NCI-H2029 (cell line): ENCODE measurements around the gene PLEKHA5.
A peak's percentile ranks its signal among the peaks of the same experiment; 100 is the strongest.

Source experiments
- DNase-seq: peaks from one replicate; lab custom pipeline; 2025; lab: John Stamatoyannopoulos, UW

Gene PLEKHA5

DNA sequence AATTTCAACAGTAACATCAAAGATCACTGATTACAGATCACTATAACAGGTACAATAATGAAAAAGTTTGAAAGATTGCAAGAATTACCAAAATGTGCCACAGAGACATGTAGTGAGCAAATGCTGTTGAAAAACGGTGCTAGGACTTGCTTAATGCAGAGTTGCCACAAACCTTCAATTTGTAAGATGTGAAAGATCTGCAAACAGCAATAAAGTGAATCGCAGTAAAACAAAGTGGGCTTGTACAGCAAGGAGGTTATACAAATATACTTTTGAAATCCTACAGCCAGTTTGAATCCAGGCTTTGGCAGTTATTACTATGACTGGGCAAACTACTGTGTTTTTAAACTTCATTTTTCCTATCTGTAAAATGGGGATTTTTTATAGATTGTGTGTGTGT, 1.0 kb upstream of the PLEKHA5 start:
- DNase-seq, result no peak

DNA sequence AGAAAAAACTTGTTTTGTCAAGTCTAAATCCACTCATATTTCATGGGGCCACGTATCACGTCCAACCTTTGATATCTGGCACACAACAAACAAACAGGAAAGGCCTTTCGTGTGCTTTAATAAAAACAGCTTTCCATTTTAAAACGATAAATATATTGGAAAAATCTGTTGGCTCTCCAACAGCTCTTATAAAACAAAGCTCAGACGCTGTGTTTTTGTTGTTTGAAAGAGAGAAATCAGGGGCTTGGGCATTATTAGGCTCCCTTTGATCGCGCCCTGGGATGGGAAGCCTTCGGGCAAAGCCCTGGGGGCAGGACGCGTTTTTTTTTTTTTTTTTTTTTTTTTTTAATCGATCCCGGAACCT, 429 bp upstream of the PLEKHA5 start:
- no peak for DNase-seq

- peak; percentile 14 for DNase-seq
Measured at GRCh38 chr12:19130224-19131024, 891 bp downstream of the PLEKHA5 start.

- DNase-seq, result no peak
Measured at GRCh38 chr12:19131025-19131444, 1.5 kb downstream of the PLEKHA5 start.

DNA sequence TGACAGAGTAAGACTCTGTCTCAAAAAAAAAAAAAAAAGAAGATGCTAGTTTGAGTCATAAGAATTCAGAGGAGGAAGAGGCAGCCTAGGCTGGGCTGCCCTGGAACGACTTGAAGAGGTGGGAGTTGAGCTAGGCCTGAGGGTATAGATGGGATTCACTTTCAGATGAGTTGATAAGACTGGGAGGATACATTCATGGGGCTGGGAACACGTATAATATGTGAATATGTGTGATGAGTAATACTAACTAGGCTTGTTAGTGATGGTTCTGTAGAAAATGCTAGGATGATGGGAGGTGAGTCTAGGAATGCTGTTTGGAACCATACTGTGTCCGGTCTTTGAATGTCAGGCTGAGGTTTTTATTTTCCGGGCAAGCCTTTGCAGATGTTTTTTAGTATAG, 9.0 kb downstream of the PLEKHA5 start:
- no peak for DNase-seq

GRCh38 chr12:19138956-19139355, 9.4 kb downstream of the PLEKHA5 start:
- DNase-seq, result no peak

GRCh38 chr12:19139615-19140194, 10.2 kb downstream of the PLEKHA5 start:
- no peak for DNase-seq

DNA sequence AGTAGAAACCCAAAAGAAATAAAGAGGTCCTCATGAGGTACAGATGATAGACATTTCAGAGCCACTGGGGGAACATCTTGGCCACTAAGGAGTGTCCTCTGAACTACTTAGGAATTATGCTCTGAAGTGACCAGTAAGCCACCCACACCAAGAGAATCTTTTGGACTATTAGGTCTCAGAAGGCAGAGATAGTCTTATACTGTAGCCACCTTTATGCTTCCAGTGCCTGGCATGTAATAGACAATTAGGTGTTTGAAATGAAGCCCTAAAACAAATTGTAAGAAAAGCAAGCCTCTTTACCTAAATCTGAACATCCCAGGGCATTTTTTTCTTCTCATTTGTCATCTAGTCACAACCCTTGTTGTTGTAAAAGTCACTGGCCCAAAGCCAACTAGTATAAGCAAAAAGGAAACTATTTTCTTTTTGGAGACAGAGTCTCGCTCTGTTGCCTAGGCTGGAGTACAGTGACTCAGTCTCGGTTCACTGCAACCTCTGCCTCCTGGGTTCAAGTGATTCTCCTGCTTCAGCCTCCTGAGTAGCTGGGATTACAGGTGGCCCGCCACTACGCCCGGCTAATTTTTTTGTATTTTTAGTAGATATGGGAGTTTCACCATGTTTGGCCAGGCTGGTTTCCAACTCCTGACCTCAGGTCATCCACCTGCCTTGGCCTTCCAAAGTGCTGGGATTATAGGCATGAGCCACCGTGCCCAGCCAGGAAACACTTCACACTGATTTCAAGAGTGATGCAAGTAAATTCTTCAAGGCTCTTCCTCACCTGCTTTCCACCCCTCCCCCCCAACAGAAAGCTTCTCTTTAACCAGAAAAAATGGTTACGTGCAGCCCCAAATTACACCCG, 11.1 kb downstream of the PLEKHA5 start:
- no peak for DNase-seq

- DNase-seq, result no peak
Measured at GRCh38 chr12:19142499-19142898, 13.0 kb downstream of the PLEKHA5 start.

DNA sequence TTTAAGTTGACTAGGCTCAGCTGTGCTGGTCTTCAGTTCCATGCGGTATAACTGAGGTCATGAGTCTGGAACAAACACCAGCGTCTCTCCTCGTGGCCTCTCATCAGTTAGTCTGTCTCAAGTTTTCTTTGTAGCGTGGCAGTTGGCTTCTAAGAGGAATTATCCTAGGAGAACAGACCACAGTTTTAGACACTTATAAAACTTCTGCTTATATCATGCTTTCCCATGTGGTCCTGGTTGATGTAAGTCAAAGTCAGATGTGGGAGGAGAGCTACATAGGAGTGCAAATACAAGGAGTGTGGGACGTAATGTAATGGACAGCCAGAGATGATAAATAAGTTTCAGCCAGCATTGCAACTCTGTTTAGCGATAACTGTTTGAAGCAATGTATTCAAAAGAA, 14.8 kb downstream of the PLEKHA5 start:
- no peak for DNase-seq

- DNase-seq, result no peak
Measured at GRCh38 chr12:19144985-19145384, 15.5 kb downstream of the PLEKHA5 start.

- no peak for DNase-seq
Measured at GRCh38 chr12:19148860-19149259, 19.3 kb downstream of the PLEKHA5 start.

DNA sequence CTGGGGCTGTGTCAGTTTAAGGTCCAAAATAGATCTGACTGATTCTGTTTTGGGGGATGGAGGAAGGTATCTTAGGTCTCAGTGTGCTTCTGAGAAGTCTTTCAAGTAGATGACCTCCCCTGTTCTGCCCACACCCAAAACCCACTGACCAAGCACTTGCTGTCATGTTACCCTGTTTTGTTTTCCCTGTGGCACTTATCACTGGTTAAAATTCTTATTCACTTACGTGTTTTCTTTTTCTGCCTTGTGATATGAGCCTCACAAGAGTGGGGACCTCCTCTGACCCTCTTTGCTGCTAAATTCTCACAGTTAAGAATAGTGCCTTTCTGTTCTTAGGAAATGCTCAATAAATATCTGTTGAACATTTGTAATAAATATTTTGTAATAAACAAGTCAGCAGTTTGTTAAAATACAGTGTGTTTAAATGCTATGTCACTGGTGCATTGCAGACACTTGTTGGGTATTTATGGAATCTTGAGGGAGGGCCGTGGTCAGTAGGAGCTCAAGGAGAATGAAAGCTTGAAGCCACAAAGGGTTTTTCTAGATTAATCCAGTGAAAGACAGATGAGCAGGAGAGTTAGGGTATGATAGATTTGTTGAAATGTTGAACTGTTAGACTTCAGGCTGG, 20.9 kb downstream of the PLEKHA5 start:
- DNase-seq, result no peak

DNA sequence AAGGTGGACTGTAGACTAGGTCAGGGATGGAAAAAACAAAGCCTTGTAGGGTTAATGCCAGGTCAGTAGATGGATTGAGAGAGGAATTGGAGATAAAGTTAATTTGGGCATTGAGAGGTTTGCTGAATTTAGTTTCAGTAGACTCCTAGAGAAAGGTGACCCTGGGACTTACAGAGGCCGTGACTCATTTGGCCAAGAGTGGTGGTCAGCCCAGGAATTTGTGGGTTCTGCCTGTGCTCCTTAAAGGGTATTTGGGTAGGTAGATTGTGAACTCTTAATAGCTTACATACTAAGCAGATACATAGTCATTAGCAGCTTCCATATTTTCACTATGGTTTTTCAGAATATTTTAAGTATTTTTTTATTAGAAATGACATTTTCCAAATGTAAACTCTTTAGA, 21.8 kb downstream of the PLEKHA5 start:
- DNase-seq, result no peak

DNA sequence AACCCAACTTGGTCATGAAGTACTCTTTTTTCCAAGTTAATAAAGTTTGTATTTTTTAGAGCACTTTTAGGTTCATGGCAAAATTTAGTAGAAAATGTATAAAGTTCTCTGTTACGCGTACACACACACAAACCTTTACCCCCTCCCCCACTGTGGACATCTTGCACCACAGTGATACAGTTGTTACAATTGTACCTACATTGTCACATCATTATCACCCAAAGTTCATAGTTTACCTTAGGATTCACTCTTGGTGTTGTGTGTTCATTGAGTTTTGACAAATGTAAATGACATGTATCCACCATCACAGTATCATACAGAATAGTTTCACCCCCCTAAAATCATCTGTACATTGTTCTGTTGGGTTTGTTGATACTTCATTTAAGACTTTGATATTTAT, 23.9 kb downstream of the PLEKHA5 start:
- DNase-seq, result no peak

DNA sequence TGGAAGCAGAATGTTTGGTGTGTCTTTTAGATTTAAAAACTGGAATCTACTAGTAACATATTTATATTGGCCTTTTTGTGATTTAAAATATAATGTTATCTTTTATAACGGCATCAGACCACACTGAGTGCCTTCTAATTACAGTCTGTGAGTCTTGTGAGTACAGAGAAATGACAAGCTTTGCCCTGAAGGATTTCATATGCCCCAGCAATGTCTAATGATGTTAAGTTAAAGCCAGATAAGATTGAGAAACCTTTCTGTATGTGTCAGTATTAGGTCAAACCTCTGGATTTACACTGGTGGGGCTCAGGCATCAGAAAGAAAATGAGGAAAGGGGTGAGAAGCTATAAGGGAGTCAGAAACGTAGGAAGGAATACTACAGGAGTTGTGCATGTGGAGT, 25.2 kb downstream of the PLEKHA5 start:
- no peak for DNase-seq

- no peak for DNase-seq
Measured at GRCh38 chr12:19155981-19156734, 26.6 kb downstream of the PLEKHA5 start.

GRCh38 chr12:19158923-19159322, 29.4 kb downstream of the PLEKHA5 start:
- no peak for DNase-seq

- DNase-seq, result no peak
Measured at GRCh38 chr12:19161216-19161615, 31.7 kb downstream of the PLEKHA5 start.

- DNase-seq, result no peak
Measured at GRCh38 chr12:19165451-19165850, 35.9 kb downstream of the PLEKHA5 start.

DNA sequence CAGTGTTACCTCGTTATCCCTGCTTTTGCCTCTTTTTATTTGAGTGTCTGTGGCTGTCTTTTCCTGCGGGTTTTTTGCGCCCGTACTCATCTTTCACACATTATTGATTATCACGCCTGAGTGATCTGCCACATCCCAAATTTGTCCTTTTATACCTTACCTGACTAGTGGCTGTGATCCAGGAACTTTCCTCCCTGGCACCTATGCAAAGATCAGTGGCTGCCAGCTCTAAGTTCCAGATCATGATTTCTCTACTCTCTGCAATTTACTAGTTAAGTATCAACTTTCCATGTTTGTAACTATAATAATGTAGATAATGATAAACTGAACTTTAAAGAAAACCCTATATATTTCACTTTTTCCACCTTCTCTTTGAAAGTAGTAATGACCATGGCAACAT, 36.9 kb downstream of the PLEKHA5 start:
- no peak for DNase-seq

DNA sequence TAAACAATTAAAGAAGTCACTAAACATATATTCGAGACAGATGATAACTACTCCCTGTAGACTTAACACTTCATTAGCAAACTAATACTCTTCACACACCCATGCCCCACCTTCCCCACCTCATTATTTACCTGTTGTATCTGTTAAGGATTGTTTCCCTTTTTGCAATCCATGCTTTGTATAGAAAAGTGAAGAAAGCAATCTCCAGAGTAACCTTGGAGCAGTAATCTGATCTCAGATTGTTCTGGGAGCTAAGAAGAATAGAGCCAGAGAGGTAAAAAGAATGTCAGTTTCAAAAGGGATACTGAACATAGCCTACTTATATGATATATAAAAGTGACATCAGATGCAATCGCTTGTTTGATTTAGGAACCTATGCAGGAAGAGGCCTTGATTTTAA, 37.4 kb downstream of the PLEKHA5 start:
- no peak for DNase-seq
